Activated CD8-positive, alpha-beta memory T cell treated with anti-CD3 and anti-CD28 coated beads for 48 hours (primary cell): Measurements from ENCODE around the gene NBPF9.
"Not testable (repeated sequence)": the region's sequence is repeated elsewhere in the genome, so short reads cannot be mapped to it uniquely, and the experiment has no call there.

Source experiments
- DNase-seq, 3 experiments: peaks; one replicate each; pipeline ENCODE4 v3.0.0-alpha.2; 2020; ENCODE audit warnings: low read depth in 2 of 3, low spot score in 2 of 3

The NBPF9 gene

GRCh38 chr1:149016626-149017025 is 86.7 kb downstream of the NBPF9 start:
- not testable (repeated sequence) for DNase-seq

- DNase-seq: not testable (repeated sequence)
These were observed 87.8 kb downstream of the NBPF9 start for GRCh38 chr1:149015522-149015921.

GRCh38 chr1:149013513-149013912 is 89.8 kb downstream of the NBPF9 start:
- DNase-seq: not testable (repeated sequence)

- not testable (repeated sequence) for DNase-seq
These were observed 90.8 kb downstream of the NBPF9 start for GRCh38 chr1:149012599-149012998.

GRCh38 chr1:149009761-149010160 is 93.6 kb downstream of the NBPF9 start:
- not testable (repeated sequence) for DNase-seq

GRCh38 chr1:149008769-149009168 is 94.6 kb downstream of the NBPF9 start:
- not testable (repeated sequence) for DNase-seq

GRCh38 chr1:149008326-149008725 is 95.0 kb downstream of the NBPF9 start:
- DNase-seq: not testable (repeated sequence)
